Mesenchymal stem cell (in vitro differentiated cells and primary cell): ENCODE results near the gene COLGALT1.
"Not testable (repeated sequence)": the region's sequence is repeated elsewhere in the genome, so short reads cannot be mapped to it uniquely, and the experiment has no call there.

Source experiments
- DNase-seq: peaks from one replicate; pipeline ENCODE4 v3.0.0-alpha.2; 2013
- H2AFZ ChIP-seq: one replicate; pipeline ENCODE4 v1.6.1; 2013; ENCODE audit warnings: low read depth, mild to moderate bottlenecking, control low read depth, inconsistent platforms, low read length, moderate library complexity
- H2AK5ac ChIP-seq: 2 replicates; pipeline ENCODE4 v1.6.1; 2013; ENCODE audit warnings: low read length, moderate library complexity, mild to moderate bottlenecking, inconsistent platforms; ENCODE audit not compliant: severe bottlenecking
- H2BK120ac ChIP-seq: one replicate; pipeline ENCODE4 v1.6.1; 2013; ENCODE audit warnings: low read depth, mild to moderate bottlenecking, inconsistent platforms, low read length, moderate library complexity
- H2BK12ac ChIP-seq, 2 experiments: one replicate each; pipeline ENCODE4 v1.6.1; 2013; ENCODE audit warnings: inconsistent platforms in 2 of 2, low read length in 2 of 2, mild to moderate bottlenecking in 2 of 2, moderate library complexity in 2 of 2, control low read depth in 1 of 2
- H2BK15ac ChIP-seq: one replicate; pipeline ENCODE4 v1.6.1; 2013; ENCODE audit warnings: mild to moderate bottlenecking, low read depth, inconsistent platforms; ENCODE audit not compliant: poor library complexity, severe bottlenecking
- H2BK5ac ChIP-seq: 2 replicates; pipeline ENCODE4 v1.6.1; 2013; ENCODE audit warnings: low read depth, mild to moderate bottlenecking, low read length, control low read depth, inconsistent platforms; ENCODE audit not compliant: poor library complexity, severe bottlenecking
- H3K14ac ChIP-seq, 2 experiments: one replicate each; pipeline ENCODE4 v1.6.1; 2013; ENCODE audit warnings: inconsistent platforms in 2 of 2, low read length in 2 of 2, control low read depth in 1 of 2, mild to moderate bottlenecking in 1 of 2, moderate library complexity in 1 of 2
- H3K18ac ChIP-seq, 2 experiments: one replicate each; pipeline ENCODE4 v1.6.1; 2013; ENCODE audit warnings: inconsistent platforms in 2 of 2, low read length in 2 of 2, control low read depth in 1 of 2, low read depth in 1 of 2, mild to moderate bottlenecking in 1 of 2
- H3K23ac ChIP-seq, 2 experiments: one replicate each; pipeline ENCODE4 v1.6.1; 2013; ENCODE audit warnings: inconsistent platforms in 2 of 2, low read length in 2 of 2, mild to moderate bottlenecking in 2 of 2, moderate library complexity in 2 of 2, control low read depth in 1 of 2
- H3K27ac ChIP-seq: 2 replicates; pipeline ENCODE4 v1.5.1; 2013; ENCODE audit warnings: mild to moderate bottlenecking, moderate library complexity, low read length, control low read depth, inconsistent platforms; ENCODE audit not compliant: poor library complexity, severe bottlenecking
- H3K27me3 ChIP-seq, 2 experiments: 2 replicates each; pipeline versions ENCODE4 v1.6.1 to v1.7.0; 2013; ENCODE audit warnings: low read length in 2 of 2, mild to moderate bottlenecking in 2 of 2, moderate library complexity in 2 of 2, control low read depth in 1 of 2, inconsistent platforms in 1 of 2; ENCODE audit not compliant: control insufficient read depth in 1 of 2, insufficient read depth in 1 of 2
- H3K36me3 ChIP-seq, 2 experiments: 2 replicates each; pipeline versions ENCODE4 v1.6.1 to v1.7.0; 2013; ENCODE audit warnings: low read length in 2 of 2, control low read depth in 1 of 2, inconsistent platforms in 1 of 2, low read depth in 1 of 2, mild to moderate bottlenecking in 1 of 2; ENCODE audit not compliant: insufficient read depth in 2 of 2, control insufficient read depth in 1 of 2
- H3K4ac ChIP-seq, 2 experiments: one replicate each; pipeline ENCODE4 v1.6.1; 2013; ENCODE audit warnings: inconsistent platforms in 2 of 2, low read length in 2 of 2, mild to moderate bottlenecking in 2 of 2, moderate library complexity in 2 of 2, control low read depth in 1 of 2, low read depth in 1 of 2
- H3K4me1 ChIP-seq: 2 replicates; pipeline ENCODE4 v1.6.1; 2013; ENCODE audit warnings: low read depth, low read length, control low read depth; ENCODE audit not compliant: control insufficient read depth, insufficient read depth
- H3K4me2 ChIP-seq: 2 replicates; pipeline ENCODE4 v1.6.1; 2013; ENCODE audit warnings: low read length, mild to moderate bottlenecking, inconsistent platforms; ENCODE audit not compliant: poor library complexity, severe bottlenecking
- H3K4me3 ChIP-seq, 2 experiments: 2 replicates each; pipeline versions ENCODE4 v1.5.1 to v1.7.0; 2013; ENCODE audit warnings: low read length in 2 of 2, mild to moderate bottlenecking in 2 of 2, control low read depth in 1 of 2, low read depth in 1 of 2; ENCODE audit not compliant: insufficient read depth in 1 of 2
- H3K79me1 ChIP-seq: replicated peaks from 2 replicates; pipeline ENCODE4 v1.6.1; 2013; ENCODE audit warnings: mild to moderate bottlenecking, control low read depth, low read length, inconsistent platforms; ENCODE audit not compliant: poor library complexity, severe bottlenecking
- H3K9ac ChIP-seq: 2 replicates; pipeline ENCODE4 v1.7.0; 2013; ENCODE audit warnings: mild to moderate bottlenecking, low read length, moderate library complexity
- H3K9me3 ChIP-seq: 2 replicates; pipeline ENCODE4 v1.7.0; 2013; ENCODE audit warnings: mild to moderate bottlenecking, low read length; ENCODE audit not compliant: control insufficient read depth
- H4K8ac ChIP-seq: one replicate; pipeline ENCODE4 v1.6.1; 2013; ENCODE audit warnings: inconsistent platforms, mild to moderate bottlenecking, low read length, moderate library complexity
- H4K91ac ChIP-seq: one replicate; pipeline ENCODE4 v1.6.1; 2013; ENCODE audit warnings: mild to moderate bottlenecking, low read length, inconsistent platforms
- WGBS: methylation state at CpG from one replicate; pipeline ENCODE4 v1.1.7; 2013; ENCODE audit warnings: mixed read lengths; 5-methylcytosine and 5-hydroxymethylcytosine counted together

The COLGALT1 gene

GRCh38 chr19:17549085-17549740, 6.2 kb upstream of the COLGALT1 start:
- no peaks in the 10 kb centered on the region for H3K36me3 ChIP-seq
- H3K18ac ChIP-seq: no peak overlapping the region
- H3K9me3 ChIP-seq: no peaks in the 10 kb centered on the region
- no peak for DNase-seq
- H3K4me3 ChIP-seq: no peak overlapping the region
- no peaks in the 10 kb centered on the region for H3K27me3 ChIP-seq
- no peak overlapping the region for H4K91ac ChIP-seq
- WGBS: 70% methylated on average over 5 of the region's 5 CpGs
- H2AK5ac ChIP-seq: no peak overlapping the region
- H3K23ac ChIP-seq: no peak overlapping the region
- no peak overlapping the region for H2BK15ac ChIP-seq
- H3K27ac ChIP-seq: no peak overlapping the region
- H4K8ac ChIP-seq: no peak overlapping the region
- no peak overlapping the region for H2AFZ ChIP-seq
- no peak overlapping the region for H3K4ac ChIP-seq
- H3K4me2 ChIP-seq: no peak overlapping the region
- H2BK12ac ChIP-seq: no peak overlapping the region
- no peak overlapping the region for H2BK5ac ChIP-seq
- peaks cover 2% of the 10 kb centered on the region for H3K4me1 ChIP-seq
- H3K79me1 ChIP-seq: no peaks in the 10 kb centered on the region
- no peak overlapping the region for H3K14ac ChIP-seq
- no peak overlapping the region for H3K9ac ChIP-seq
- H2BK120ac ChIP-seq: no peak overlapping the region

- Histone ChIP-seq H3K27ac (no peak overlapping the region), H3K23ac (no peak overlapping the region), H3K4me2 (no peak overlapping the region), H3K27me3 (no peaks in the 10 kb centered on the region), H2AK5ac (no peak overlapping the region), H3K14ac (no peak overlapping the region), H2BK120ac (no peak overlapping the region), H2BK15ac (no peak overlapping the region), H3K36me3 (no peaks in the 10 kb centered on the region), H4K8ac (no peak overlapping the region), H3K4ac (no peak overlapping the region), H3K4me3 (no peak overlapping the region), H2BK12ac (no peak overlapping the region), H4K91ac (no peak overlapping the region), H3K9ac (no peak overlapping the region), H2BK5ac (no peak overlapping the region), H2AFZ (no peak overlapping the region), H3K79me1 (no peaks in the 10 kb centered on the region), H3K4me1 (peaks cover 5% of the 10 kb centered on the region), H3K18ac (no peak overlapping the region), H3K9me3 (no peaks in the 10 kb centered on the region)
- no peak for DNase-seq
- no CpG with 5 or more reads among the region's 4 CpGs for WGBS
These were observed 5.3 kb upstream of the COLGALT1 start for GRCh38 chr19:17550076-17550667.

GRCh38 chr19:17552735-17553134, 2.7 kb upstream of the COLGALT1 start:
- H2BK5ac ChIP-seq, H3K18ac ChIP-seq, H4K91ac ChIP-seq, H2AK5ac ChIP-seq, H3K4ac ChIP-seq, H3K14ac ChIP-seq, H3K27me3 ChIP-seq, H3K4me2 ChIP-seq, H3K4me1 ChIP-seq, H3K23ac ChIP-seq, H3K36me3 ChIP-seq, DNase-seq, H2BK15ac ChIP-seq, H3K9me3 ChIP-seq, H3K27ac ChIP-seq, H2BK120ac ChIP-seq, H4K8ac ChIP-seq, H2BK12ac ChIP-seq, H3K4me3 ChIP-seq, H2AFZ ChIP-seq, H3K79me1 ChIP-seq, H3K9ac ChIP-seq: not testable (repeated sequence)
- no CpG with 5 or more reads among the region's 4 CpGs for WGBS

GRCh38 chr19:17553256-17553655, 2.2 kb upstream of the COLGALT1 start:
- Histone ChIP-seq H3K27ac (peak overlapping the region; percentile 67), H3K27me3 (no peaks in the 10 kb centered on the region), H2BK15ac (no peak overlapping the region), H2BK5ac (no peak overlapping the region), H2BK120ac (no peak overlapping the region), H3K4me3 (peak overlapping the region in 1 of 2 experiments; percentile 60), H3K23ac (no peak overlapping the region), H2BK12ac (peak overlapping the region in 1 of 2 experiments; percentile 31), H3K4me1 (peaks cover 7% of the 10 kb centered on the region), H3K4me2 (no peak overlapping the region), H2AK5ac (no peak overlapping the region), H3K36me3 (peaks cover 0 to 4% of the 10 kb centered on the region in 2 experiments), H3K4ac (no peak overlapping the region), H3K14ac (no peak overlapping the region), H3K79me1 (peaks cover 4% of the 10 kb centered on the region), H3K9ac (peak overlapping the region; percentile 64), H3K9me3 (no peaks in the 10 kb centered on the region), H2AFZ (peak overlapping the region; percentile 29), H3K18ac (no peak overlapping the region), H4K8ac (peak overlapping the region; percentile 77), H4K91ac (peak overlapping the region; percentile 80)
- peak; percentile 82 for DNase-seq
- 31% methylated on average over 7 of the region's 7 CpGs for WGBS
